Parathyroid adenoma (tissue), 2 donors: Measurements from ENCODE around the gene CD81.
"Not testable (repeated sequence)": the region's sequence is repeated elsewhere in the genome, so short reads cannot be mapped to it uniquely, and the experiment has no call there.

ENCODE experiments used
- H2AFZ ChIP-seq: fragments of 300-600 bp; sonication (generic); one replicate; pipeline ENCODE4 v1.7.0; 2017; ENCODE audit warnings: antibody characterized with exemption, mild to moderate bottlenecking
- H3K27ac ChIP-seq: fragments of 300-600 bp; sonication (generic); one replicate; pipeline ENCODE4 v1.7.0; 2017
- H3K27me3 ChIP-seq: fragments of 300-600 bp; sonication (generic); one replicate; pipeline ENCODE4 v1.7.0; 2017; ENCODE audit warnings: low read length; ENCODE audit not compliant: control insufficient read depth, insufficient read depth
- H3K36me3 ChIP-seq: fragments of 300-600 bp; sonication (generic); one replicate; pipeline ENCODE4 v1.7.0; 2017; ENCODE audit warnings: low read length; ENCODE audit not compliant: control insufficient read depth, insufficient read depth
- H3K4me1 ChIP-seq: fragments of 300-600 bp; sonication (generic); one replicate; pipeline ENCODE4 v1.7.0; 2017; ENCODE audit warnings: control low read depth
- H3K4me2 ChIP-seq: fragments of 300-600 bp; sonication (generic); one replicate; pipeline ENCODE4 v1.7.0; 2017; ENCODE audit warnings: low read length
- H3K4me3 ChIP-seq: fragments of 300-600 bp; sonication (generic); one replicate; pipeline ENCODE4 v1.7.0; 2017; ENCODE audit warnings: low read depth, low read length
- H3K79me2 ChIP-seq: fragments of 300-600 bp; sonication (generic); one replicate; pipeline ENCODE4 v1.7.0; 2017; ENCODE audit warnings: control low read depth
- H3K9ac ChIP-seq: fragments of 300-600 bp; sonication (generic); one replicate; pipeline ENCODE4 v1.7.0; 2017; ENCODE audit warnings: mild to moderate bottlenecking
- H3K9me3 ChIP-seq: fragments of 300-600 bp; sonication (generic); one replicate; pipeline ENCODE4 v1.7.0; 2017; ENCODE audit warnings: low read length; ENCODE audit not compliant: control insufficient read depth
- TF ChIP-seq, protein P1 (sequence below): fragments of 300-600 bp; sonication (generic); IDR thresholded peaks from one replicate; pipeline ENCODE4 v1.7.0; 2017; ENCODE audit warnings: antibody characterized with exemption, mild to moderate bottlenecking
- donor health status: primary hyperparathyroidism.

The CD81 gene

GRCh38 chr11:2361565-2361964 is 15.5 kb upstream of the CD81 start:
- Histone ChIP-seq H3K9ac (no peak overlapping the region), H3K4me3 (no peak overlapping the region), H3K27ac (no peak overlapping the region), H3K36me3 (no peaks in the 10 kb centered on the region), H3K79me2 (no peaks in the 10 kb centered on the region), H3K9me3 (no peaks in the 10 kb centered on the region), H3K27me3 (no peaks in the 10 kb centered on the region), H3K4me1 (no peaks in the 10 kb centered on the region), H2AFZ (no peak overlapping the region), H3K4me2 (no peak overlapping the region)
- TF ChIP-seq, protein P1, sequence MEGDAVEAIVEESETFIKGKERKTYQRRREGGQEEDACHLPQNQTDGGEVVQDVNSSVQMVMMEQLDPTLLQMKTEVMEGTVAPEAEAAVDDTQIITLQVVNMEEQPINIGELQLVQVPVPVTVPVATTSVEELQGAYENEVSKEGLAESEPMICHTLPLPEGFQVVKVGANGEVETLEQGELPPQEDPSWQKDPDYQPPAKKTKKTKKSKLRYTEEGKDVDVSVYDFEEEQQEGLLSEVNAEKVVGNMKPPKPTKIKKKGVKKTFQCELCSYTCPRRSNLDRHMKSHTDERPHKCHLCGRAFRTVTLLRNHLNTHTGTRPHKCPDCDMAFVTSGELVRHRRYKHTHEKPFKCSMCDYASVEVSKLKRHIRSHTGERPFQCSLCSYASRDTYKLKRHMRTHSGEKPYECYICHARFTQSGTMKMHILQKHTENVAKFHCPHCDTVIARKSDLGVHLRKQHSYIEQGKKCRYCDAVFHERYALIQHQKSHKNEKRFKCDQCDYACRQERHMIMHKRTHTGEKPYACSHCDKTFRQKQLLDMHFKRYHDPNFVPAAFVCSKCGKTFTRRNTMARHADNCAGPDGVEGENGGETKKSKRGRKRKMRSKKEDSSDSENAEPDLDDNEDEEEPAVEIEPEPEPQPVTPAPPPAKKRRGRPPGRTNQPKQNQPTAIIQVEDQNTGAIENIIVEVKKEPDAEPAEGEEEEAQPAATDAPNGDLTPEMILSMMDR = no peak

DNA sequence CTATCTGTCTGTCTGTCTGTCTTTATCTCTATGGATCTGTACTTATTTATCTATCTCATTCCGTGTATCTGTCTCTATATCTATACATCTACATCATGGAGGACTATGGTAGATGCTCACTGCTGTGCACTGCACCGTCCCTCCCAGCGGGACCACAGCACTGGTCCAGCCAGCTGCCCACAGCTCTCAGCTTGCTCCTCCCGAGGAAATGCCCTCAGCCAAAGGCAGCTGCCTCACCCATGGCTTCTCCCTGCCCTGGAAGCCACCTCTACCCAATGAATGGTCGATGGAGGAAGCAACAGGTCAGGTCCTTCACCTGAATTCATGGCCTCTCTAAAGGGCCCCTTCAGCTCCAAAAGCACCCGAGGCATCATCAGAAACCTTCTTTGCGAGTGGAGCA is 14.7 kb upstream of the CD81 start:
- H3K9me3 ChIP-seq = no peaks in the 10 kb centered on the region
- H3K4me2 ChIP-seq = no peak overlapping the region
- H3K4me1 ChIP-seq = no peaks in the 10 kb centered on the region
- no peak overlapping the region for H3K27ac ChIP-seq
- no peak overlapping the region for H2AFZ ChIP-seq
- H3K4me3 ChIP-seq = no peak overlapping the region
- H3K36me3 ChIP-seq = no peaks in the 10 kb centered on the region
- no peak overlapping the region for H3K9ac ChIP-seq
- no peaks in the 10 kb centered on the region for H3K79me2 ChIP-seq
- no peaks in the 10 kb centered on the region for H3K27me3 ChIP-seq
- TF ChIP-seq, protein P1 = no peak

DNA sequence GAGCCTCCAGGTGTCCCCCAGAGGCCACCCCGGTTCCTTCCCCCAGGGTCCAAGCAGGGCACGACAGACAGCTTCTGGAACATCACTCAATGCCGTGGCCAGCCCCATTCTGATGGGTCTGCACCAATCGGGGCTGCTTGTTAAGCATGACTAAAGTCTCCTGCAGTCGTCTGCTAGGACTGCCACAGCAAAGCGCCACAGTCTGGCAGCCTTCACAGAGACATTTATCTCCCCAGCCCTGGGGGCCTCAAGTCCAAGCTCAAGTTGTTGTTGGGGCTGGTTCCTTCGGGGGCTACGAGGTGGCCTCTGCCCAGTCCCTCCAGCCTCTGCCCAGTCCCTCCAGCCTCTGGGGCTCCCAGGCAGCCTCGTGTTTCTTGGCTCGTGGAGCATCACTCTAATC is 14.0 kb upstream of the CD81 start:
- Histone ChIP-seq H3K27ac (no peak overlapping the region), H3K4me3 (no peak overlapping the region), H3K9me3 (no peaks in the 10 kb centered on the region), H3K27me3 (no peaks in the 10 kb centered on the region), H3K9ac (no peak overlapping the region), H3K36me3 (no peaks in the 10 kb centered on the region), H3K4me2 (no peak overlapping the region), H3K4me1 (no peaks in the 10 kb centered on the region), H3K79me2 (no peaks in the 10 kb centered on the region), H2AFZ (no peak overlapping the region)
- TF ChIP-seq, protein P1 = no peak

GRCh38 chr11:2363577-2364370 is 13.3 kb upstream of the CD81 start:
- Histone ChIP-seq H3K36me3 (no peaks in the 10 kb centered on the region), H3K79me2 (no peaks in the 10 kb centered on the region), H3K4me2 (no peak overlapping the region), H3K9me3 (no peaks in the 10 kb centered on the region), H3K4me1 (no peaks in the 10 kb centered on the region), H3K4me3 (no peak overlapping the region), H3K27me3 (no peaks in the 10 kb centered on the region), H3K27ac (no peak overlapping the region), H3K9ac (no peak overlapping the region), H2AFZ (no peak overlapping the region)
- TF ChIP-seq, protein P1 = no peak

DNA sequence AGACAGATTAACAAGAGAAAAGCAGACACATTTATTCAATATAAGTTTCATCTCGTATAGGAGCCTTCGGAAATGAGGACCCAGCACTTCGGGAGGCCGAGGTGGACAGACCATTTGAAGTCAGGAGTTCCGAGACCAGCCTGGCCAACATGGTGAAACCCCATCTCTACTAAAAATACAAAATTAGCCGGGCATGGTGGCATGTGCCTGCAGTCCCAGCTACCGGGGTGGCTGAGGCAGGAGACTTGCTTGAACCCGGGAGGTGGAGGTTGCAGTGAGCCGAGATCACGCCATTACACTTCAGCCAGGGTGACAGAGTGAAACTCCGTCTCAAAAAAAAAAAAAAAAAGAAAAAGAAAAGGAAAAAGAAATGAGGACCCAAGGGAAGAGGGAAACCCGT is 12.7 kb upstream of the CD81 start:
- H3K36me3 ChIP-seq, H3K27me3 ChIP-seq, H3K4me2 ChIP-seq, H3K9ac ChIP-seq, H2AFZ ChIP-seq, H3K9me3 ChIP-seq, H3K4me3 ChIP-seq, H3K27ac ChIP-seq, H3K4me1 ChIP-seq, H3K79me2 ChIP-seq: not testable (repeated sequence)
